HCEC 1CT (cell line): Measurements from ENCODE around the gene RBM15.

Experiments
- DNase-seq: peaks from one replicate; pipeline ENCODE4 v3.0.0-alpha.2; 2017

RBM15 gene

GRCh38 chr1:110356379-110356778 lies 17.2 kb downstream of the RBM15 start:
- no peak for DNase-seq

GRCh38 chr1:110360431-110360830 lies 21.3 kb downstream of the RBM15 start:
- DNase-seq = no peak

- no peak for DNase-seq
Observed at GRCh38 chr1:110361856-110362255, 22.7 kb downstream of the RBM15 start.

- DNase-seq = no peak
Observed at GRCh38 chr1:110364221-110364620, 25.0 kb downstream of the RBM15 start.

GRCh38 chr1:110370827-110371226 lies 31.6 kb downstream of the RBM15 start:
- peak; percentile 71 for DNase-seq

- DNase-seq = no peak
Observed at GRCh38 chr1:110375490-110375889, 36.3 kb downstream of the RBM15 start.

GRCh38 chr1:110380672-110381283 lies 41.6 kb downstream of the RBM15 start:
- DNase-seq = peak; percentile 89

- DNase-seq = peak; percentile 32
Observed at GRCh38 chr1:110383251-110383990, 44.2 kb downstream of the RBM15 start.

GRCh38 chr1:110384581-110385321 lies 45.6 kb downstream of the RBM15 start:
- DNase-seq = no peak

GRCh38 chr1:110385369-110385768 lies 46.2 kb downstream of the RBM15 start:
- DNase-seq = no peak

- no peak for DNase-seq
Observed at GRCh38 chr1:110387048-110387754, 48.0 kb downstream of the RBM15 start.

- peak; percentile 77 for DNase-seq
Observed at GRCh38 chr1:110390096-110390495, 50.9 kb downstream of the RBM15 start.

GRCh38 chr1:110390692-110391245 lies 51.6 kb downstream of the RBM15 start, which contains the start of gene SLC16A4:
Gene SLC16A4, minus strand, starts transcription at chr1:110391026. Its CDS starts 1,703 bp downstream, at chr1:110389323.
- peak; percentile 46 for DNase-seq

GRCh38 chr1:110393286-110393685 lies 54.1 kb downstream of the RBM15 start:
- DNase-seq = peak; percentile 32

GRCh38 chr1:110393691-110394492 lies 54.7 kb downstream of the RBM15 start:
- peak; percentile 91 for DNase-seq

GRCh38 chr1:110394493-110394820 lies 55.3 kb downstream of the RBM15 start:
- DNase-seq = no peak
